GM23338 (cell line): ENCODE results near the gene NPAS2. TPM values are rescaled to one million over a fixed set of nuclear protein-coding genes. Genes with fewer than 3 reads are reported as not detected.

Experiments
- ATAC-seq: fragments of 200-7000 bp; cut with Tn5 transposase; 3 replicates; pipeline ENCODE4 v1.9.1; 2020
- DNase-seq: peaks from one replicate; pipeline ENCODE4 v3.0.0-alpha.2; 2015; ENCODE audit warnings: low spot score
- H2AFZ ChIP-seq: fragments of 200-600 bp; sonication (generic); 2 replicates; pipeline ENCODE4 v1.8.0; 2016; ENCODE audit warnings: antibody characterized with exemption, mild to moderate bottlenecking, moderate library complexity
- H3F3A ChIP-seq: fragments of 200-600 bp; sonication (generic); replicated peaks from 2 replicates; pipeline ENCODE4 v1.8.0; 2017; ENCODE audit warnings: antibody characterized with exemption, mixed run types, low read depth
- H3K27ac ChIP-seq: fragments of 200-600 bp; sonication (generic); 2 replicates; pipeline ENCODE4 v1.6.1; 2016; ENCODE audit warnings: low read depth
- H3K27me3 ChIP-seq: fragments of 200-600 bp; sonication (generic); 2 replicates; pipeline ENCODE4 v1.8.0; 2016; ENCODE audit warnings: mild to moderate bottlenecking, mixed run types, moderate library complexity; ENCODE audit not compliant: insufficient read depth
- H3K36me3 ChIP-seq: fragments of 200-600 bp; sonication (generic); 2 replicates; pipeline ENCODE4 v1.8.0; 2016; ENCODE audit warnings: mild to moderate bottlenecking; ENCODE audit not compliant: insufficient read depth
- H3K4me1 ChIP-seq: fragments of 200-600 bp; sonication (generic); 2 replicates; pipeline ENCODE4 v1.8.0; 2016; ENCODE audit warnings: mild to moderate bottlenecking, moderate library complexity; ENCODE audit not compliant: insufficient read depth
- H3K4me2 ChIP-seq: fragments of 200-600 bp; sonication (generic); 2 replicates; pipeline ENCODE4 v1.7.1; 2017; ENCODE audit warnings: mixed run types
- H3K4me3 ChIP-seq: fragments of 200-600 bp; sonication (generic); 2 replicates; pipeline ENCODE4 v1.6.1; 2016; ENCODE audit warnings: mixed run types
- H3K79me2 ChIP-seq: fragments of 200-600 bp; sonication (generic); replicated peaks from 2 replicates; pipeline ENCODE4 v1.8.0; 2017; ENCODE audit warnings: mild to moderate bottlenecking; ENCODE audit not compliant: insufficient read depth
- H3K9me2 ChIP-seq: fragments of 200-600 bp; sonication (generic); 2 replicates; pipeline ENCODE4 v1.8.0; 2017; ENCODE audit not compliant: insufficient read depth
- H4K20me1 ChIP-seq: fragments of 200-600 bp; sonication (generic); replicated peaks from 2 replicates; pipeline ENCODE4 v1.8.0; 2017; ENCODE audit warnings: mild to moderate bottlenecking; ENCODE audit not compliant: insufficient read depth
- H3K27ac Mint-ChIP-seq: 2 replicates; pipeline ENCODE4 v1.8.0; 2020; ENCODE audit warnings: inconsistent platforms, mild to moderate bottlenecking, moderate library complexity, mixed read lengths
- H3K27me3 Mint-ChIP-seq: 3 replicates; pipeline ENCODE4 v1.8.0; 2022; ENCODE audit warnings: low read depth, mild to moderate bottlenecking, moderate library complexity, mixed read lengths, inconsistent platforms; ENCODE audit not compliant: insufficient read depth, poor library complexity
- H3K36me3 Mint-ChIP-seq: 3 replicates; pipeline ENCODE4 v1.8.0; 2021; ENCODE audit warnings: low read depth, mild to moderate bottlenecking, inconsistent platforms, moderate library complexity, mixed read lengths
- H3K4me1 Mint-ChIP-seq: 3 replicates; pipeline ENCODE4 v1.8.0; 2020; ENCODE audit warnings: mild to moderate bottlenecking, inconsistent platforms, mixed read lengths
- H3K4me3 Mint-ChIP-seq: 3 replicates; pipeline ENCODE4 v1.8.0; 2021; ENCODE audit warnings: moderate library complexity, mild to moderate bottlenecking, inconsistent platforms, mixed read lengths
- H3K9me3 Mint-ChIP-seq: 3 replicates; pipeline ENCODE4 v1.8.0; 2020; ENCODE audit warnings: moderate library complexity, mild to moderate bottlenecking, inconsistent platforms, mixed read lengths
- CREB1 ChIP-seq: fragments of 250-450 bp; sonication (Bioruptor Pico); IDR thresholded peaks from 2 replicates; pipeline ENCODE4 v1.5.0; 2020; ENCODE audit warnings: low read depth, mild to moderate bottlenecking, moderate library complexity
- CTCF ChIP-seq, 2 experiments: fragments of 200-600 bp in 1 of 2; sonication (generic) in 1 of 2; conservative IDR thresholded peaks; 2 replicates each; pipeline versions ENCODE4 v1.5.1 to v1.6.1; 2016 to 2017; ENCODE audit warnings: antibody characterized with exemption in 2 of 2, low read depth in 2 of 2, mild to moderate bottlenecking in 2 of 2, moderate library complexity in 1 of 2
- ETS1 ChIP-seq: IDR thresholded peaks from 2 replicates; pipeline ENCODE4 v1.6.1; 2016; ENCODE audit warnings: antibody characterized with exemption
- EZH2 ChIP-seq: fragments of 200-600 bp; sonication (generic); IDR thresholded peaks from one replicate; pipeline ENCODE4 v1.8.0; 2017; ENCODE audit warnings: antibody characterized with exemption, mild to moderate bottlenecking, low read depth; ENCODE audit not compliant: unreplicated experiment
- EZH2phosphoT487 ChIP-seq: fragments of 200-600 bp; sonication (generic); IDR thresholded peaks from one replicate; pipeline ENCODE4 v1.8.1; 2018; ENCODE audit warnings: antibody characterized with exemption; ENCODE audit not compliant: unreplicated experiment
- NANOG ChIP-seq: IDR thresholded peaks from 2 replicates; pipeline ENCODE4 v1.6.1; 2016; ENCODE audit warnings: antibody characterized with exemption, borderline replicate concordance
- POLR2AphosphoS5 ChIP-seq: IDR thresholded peaks from 2 replicates; pipeline ENCODE4 v1.6.1; 2016; ENCODE audit warnings: antibody characterized with exemption, low read depth
- REST ChIP-seq: IDR thresholded peaks from one replicate; pipeline ENCODE4 v1.6.1; 2018; ENCODE audit warnings: antibody characterized with exemption; ENCODE audit not compliant: unreplicated experiment
- ZNF114 ChIP-seq: fragments of 250-450 bp; sonication (Bioruptor Pico); IDR thresholded peaks from 2 replicates; pipeline ENCODE4 v1.5.0; 2020; ENCODE audit warnings: mild to moderate bottlenecking, moderate library complexity
- ZNF462 ChIP-seq: fragments of 250-450 bp; sonication (Bioruptor Pico); IDR thresholded peaks from 2 replicates; pipeline ENCODE4 v1.5.0; 2020; ENCODE audit warnings: mild to moderate bottlenecking, moderate library complexity
- polyA plus RNA-seq: library from polyadenylated mRNA; unstranded; fragments of >200 nt; fragmentation: Nextera tagmentation; extraction: Ambion mirVana; gene quantifications from 2 replicates; pipeline ENCODE4 v1.2.1, GENCODE V29; 2016
- total RNA-seq: library from RNA; depleted of rRNA; stranded (reverse); fragments of >200 nt; shearing (Covaris generic); gene quantifications from 2 replicates; pipeline ENCODE4 v1.2.3, GENCODE V29; 2014

The NPAS2 gene
- total and polyA plus RNA-seq, 2 experiments from 2014 or later = 0.56 to 1.1 TPM

- H3K79me2 ChIP-seq = no peaks in the 10 kb centered on the region
- Mint-ChIP-seq H3K27me3 (peaks cover 6% of the 10 kb centered on the region), H3K27ac (no peak overlapping the region), H3K9me3 (no peaks in the 10 kb centered on the region), H3K4me1 (peaks cover 13% of the 10 kb centered on the region), H3K4me3 (no peak overlapping the region), H3K36me3 (no peaks in the 10 kb centered on the region; the same call in 2 of the 3 replicates)
- no peak overlapping the region for H3K4me3 ChIP-seq
- ATAC-seq (no peak), DNase-seq (no peak)
- TF ChIP-seq CTCF (conservative IDR thresholded peaks at IDR 0.05; ENCODE audit: low read depth in 2 of 2) (no peak), CREB1 (CRISPR knock-in tag) (no peak), POLR2AphosphoS5 (no peak), EZH2 (no peak), ZNF114 (CRISPR knock-in tag) (no peak), NANOG (no peak), ETS1 (no peak), EZH2phosphoT487 (no peak), REST (no peak), ZNF462 (CRISPR knock-in tag) (no peak)
- H3K9me2 ChIP-seq = 0 out of 2 replicates have a peak, but pooled peaks cover 6% of the 10 kb centered on the region
- no peaks in the 10 kb centered on the region for H4K20me1 ChIP-seq
- H3K27ac ChIP-seq = no peak overlapping the region
- no peaks in the 10 kb centered on the region; the same call in 1 of the 2 replicates for H3K4me1 ChIP-seq
- no peak overlapping the region for H3K4me2 ChIP-seq
- H2AFZ ChIP-seq = no peak overlapping the region
- no peaks in the 10 kb centered on the region for H3K36me3 ChIP-seq
- no peaks in the 10 kb centered on the region for H3K27me3 ChIP-seq
- H3F3A ChIP-seq = no peaks in the 10 kb centered on the region
These were observed 33.7 kb upstream of the NPAS2 start for GRCh38 chr2:100786297-100786658.
